ENCODE results near the gene MAP1B. TPM values are rescaled to one million over a fixed set of nuclear protein-coding genes. Genes with fewer than 3 reads are reported as not detected.

MAP1B gene
- total and polyA plus RNA-seq, 4 donors = 1.5 to 46.7 (median 16.0) TPM

DNA sequence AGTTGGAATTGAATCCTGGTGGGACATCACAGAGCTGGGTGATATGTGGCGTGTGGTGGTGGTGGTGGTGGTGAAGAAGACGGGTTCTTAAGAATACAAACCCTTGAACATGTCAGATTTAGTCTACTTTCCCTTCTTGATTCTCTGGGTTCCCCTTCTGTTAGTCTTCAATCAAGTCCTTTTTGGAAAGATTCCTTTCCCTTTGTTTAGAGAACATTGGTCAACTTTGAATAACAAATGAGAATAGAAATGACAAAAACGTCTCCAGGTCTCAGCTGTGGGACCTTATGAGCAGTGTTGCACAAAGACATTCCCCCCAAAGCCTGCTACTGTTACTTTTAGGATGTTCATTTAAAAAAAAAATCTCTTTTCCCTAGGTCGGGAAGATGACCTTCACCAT lies 46.3 kb downstream of the MAP1B start:
- TF ChIP-seq, protein P1, sequence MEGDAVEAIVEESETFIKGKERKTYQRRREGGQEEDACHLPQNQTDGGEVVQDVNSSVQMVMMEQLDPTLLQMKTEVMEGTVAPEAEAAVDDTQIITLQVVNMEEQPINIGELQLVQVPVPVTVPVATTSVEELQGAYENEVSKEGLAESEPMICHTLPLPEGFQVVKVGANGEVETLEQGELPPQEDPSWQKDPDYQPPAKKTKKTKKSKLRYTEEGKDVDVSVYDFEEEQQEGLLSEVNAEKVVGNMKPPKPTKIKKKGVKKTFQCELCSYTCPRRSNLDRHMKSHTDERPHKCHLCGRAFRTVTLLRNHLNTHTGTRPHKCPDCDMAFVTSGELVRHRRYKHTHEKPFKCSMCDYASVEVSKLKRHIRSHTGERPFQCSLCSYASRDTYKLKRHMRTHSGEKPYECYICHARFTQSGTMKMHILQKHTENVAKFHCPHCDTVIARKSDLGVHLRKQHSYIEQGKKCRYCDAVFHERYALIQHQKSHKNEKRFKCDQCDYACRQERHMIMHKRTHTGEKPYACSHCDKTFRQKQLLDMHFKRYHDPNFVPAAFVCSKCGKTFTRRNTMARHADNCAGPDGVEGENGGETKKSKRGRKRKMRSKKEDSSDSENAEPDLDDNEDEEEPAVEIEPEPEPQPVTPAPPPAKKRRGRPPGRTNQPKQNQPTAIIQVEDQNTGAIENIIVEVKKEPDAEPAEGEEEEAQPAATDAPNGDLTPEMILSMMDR (IDR thresholded peaks at IDR 0.05; ENCODE audit: control extremely low read depth, extremely low read depth) = no peak
- peaks cover 0 to 19% (median 0%) of the 10 kb centered on the region in 5 donors for H3K4me1 ChIP-seq (ENCODE audit: control insufficient read depth in 5 of 5, insufficient read depth in 5 of 5, low read length in 5 of 5)
- no peak overlapping the region for H3K4me3 ChIP-seq
- H3K9me3 ChIP-seq (ENCODE audit: control insufficient read depth in 4 of 4, insufficient read depth in 3 of 4, low read length in 3 of 4) = no peaks in the 10 kb centered on the region
- ATAC-seq (ENCODE audit: insufficient read depth, low FRiP score) = no peak
- no peak for DNase-seq
- H3K27ac ChIP-seq (ENCODE audit: low read depth in 1 of 2, low read length in 1 of 2) = no peak overlapping the region
- 87 to 92% methylated on average over 4 of the region's 4 CpGs for WGBS, 2 donors
- H3K27me3 ChIP-seq (ENCODE audit: control insufficient read depth in 3 of 3, insufficient read depth in 3 of 3, low read length in 2 of 3) = no peaks in the 10 kb centered on the region
- H3K36me3 ChIP-seq (ENCODE audit: control insufficient read depth in 4 of 4, insufficient read depth in 4 of 4, low read length in 4 of 4) = no peaks in the 10 kb centered on the region
- H3K9ac ChIP-seq (ENCODE audit: insufficient read depth in 1 of 2, low read length in 2 of 2) = no peak overlapping the region

DNA sequence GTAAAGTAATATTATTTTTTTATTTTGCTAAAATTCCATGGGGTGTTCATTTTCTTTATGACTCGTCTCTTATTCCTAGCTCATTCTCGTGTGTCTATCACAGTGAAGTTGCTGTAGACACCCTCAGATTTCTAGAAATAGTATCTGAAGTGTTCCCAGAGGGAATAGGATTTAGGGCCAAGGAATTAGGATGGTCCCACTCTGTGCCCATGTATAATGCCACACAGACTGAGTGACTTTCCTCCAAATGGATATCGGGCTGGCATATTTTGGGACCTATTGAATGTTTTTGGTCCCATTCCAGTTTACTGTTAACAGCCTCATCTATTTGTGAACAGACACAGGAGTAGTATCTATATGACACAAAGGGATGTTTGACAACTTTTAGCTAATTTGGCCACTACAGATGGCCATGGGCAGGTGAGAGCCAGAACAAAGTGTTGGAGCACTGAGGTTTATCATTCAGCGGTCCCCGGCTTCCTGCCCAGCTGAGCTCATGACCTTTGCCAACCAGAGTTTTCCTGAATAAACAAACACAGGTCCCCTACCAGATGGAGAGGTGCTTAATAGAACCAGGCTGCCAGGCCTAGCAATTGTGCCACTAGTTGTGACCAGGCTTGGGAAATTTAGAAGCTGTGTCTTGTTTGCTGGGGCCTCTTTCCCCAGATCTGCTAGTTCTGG lies 46.9 kb downstream of the MAP1B start:
- 76 to 85% methylated on average over 5 of the region's 5 CpGs for WGBS, 2 donors
- Histone ChIP-seq H3K4me3 (no peak overlapping the region), H3K36me3 (ENCODE audit: control insufficient read depth in 4 of 4, insufficient read depth in 4 of 4, low read length in 4 of 4) (no peaks in the 10 kb centered on the region), H3K27ac (ENCODE audit: low read depth in 1 of 2, low read length in 1 of 2) (no peak overlapping the region), H3K9ac (ENCODE audit: insufficient read depth in 1 of 2, low read length in 2 of 2) (no peak overlapping the region), H3K27me3 (ENCODE audit: control insufficient read depth in 3 of 3, insufficient read depth in 3 of 3, low read length in 2 of 3) (no peaks in the 10 kb centered on the region), H3K4me1 (ENCODE audit: control insufficient read depth in 5 of 5, insufficient read depth in 5 of 5, low read length in 5 of 5) (peaks cover 0 to 19% (median 0%) of the 10 kb centered on the region in 5 donors), H3K9me3 (ENCODE audit: control insufficient read depth in 4 of 4, insufficient read depth in 3 of 4, low read length in 3 of 4) (no peaks in the 10 kb centered on the region)
- no peak for ATAC-seq (ENCODE audit: insufficient read depth, low FRiP score)
- no peak for DNase-seq
- TF ChIP-seq, protein P1 (IDR thresholded peaks at IDR 0.05; ENCODE audit: control extremely low read depth, extremely low read depth) = no peak

DNA sequence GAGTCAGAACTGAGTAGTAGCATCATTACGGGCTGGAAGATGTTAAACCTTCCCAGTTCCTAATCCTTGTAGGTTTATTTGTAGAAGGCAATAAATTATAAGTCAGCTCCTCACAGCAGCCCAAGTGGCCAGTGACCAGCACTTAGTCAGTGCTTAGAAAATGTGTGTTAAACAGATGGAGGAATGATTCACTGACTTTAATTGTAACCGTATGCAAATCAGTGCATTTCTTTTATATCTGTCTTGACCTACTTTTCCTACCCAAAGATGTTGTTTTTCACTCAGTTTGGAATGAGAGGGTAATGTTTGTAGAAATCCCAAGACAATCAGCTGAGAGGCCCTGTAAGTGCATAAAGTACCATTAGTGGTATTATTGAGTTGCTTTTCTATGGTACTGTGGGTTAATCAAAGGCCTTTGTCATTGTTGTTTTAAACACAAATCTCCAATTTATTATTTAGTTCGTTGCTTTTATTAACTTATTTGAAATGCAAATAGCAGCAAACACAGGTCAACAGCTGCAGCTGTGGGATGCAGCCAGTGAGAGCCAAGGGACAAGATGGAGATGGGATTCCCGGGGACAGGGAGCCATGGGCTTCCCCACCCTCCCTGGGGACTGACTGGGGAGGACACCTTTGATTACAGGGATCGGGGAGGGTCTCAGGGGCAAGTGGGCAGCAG lies 49.8 kb downstream of the MAP1B start:
- Histone ChIP-seq H3K27ac (ENCODE audit: low read depth in 1 of 2, low read length in 1 of 2) (no peak overlapping the region), H3K27me3 (ENCODE audit: control insufficient read depth in 3 of 3, insufficient read depth in 3 of 3, low read length in 2 of 3) (no peaks in the 10 kb centered on the region), H3K9ac (ENCODE audit: insufficient read depth in 1 of 2, low read length in 2 of 2) (no peak overlapping the region), H3K4me1 (ENCODE audit: control insufficient read depth in 5 of 5, insufficient read depth in 5 of 5, low read length in 5 of 5) (peaks cover 0 to 20% (median 0%) of the 10 kb centered on the region in 5 donors), H3K36me3 (ENCODE audit: control insufficient read depth in 4 of 4, insufficient read depth in 4 of 4, low read length in 4 of 4) (no peaks in the 10 kb centered on the region), H3K9me3 (ENCODE audit: control insufficient read depth in 4 of 4, insufficient read depth in 3 of 4, low read length in 3 of 4) (no peaks in the 10 kb centered on the region), H3K4me3 (no peak overlapping the region)
- TF ChIP-seq, protein P1 (IDR thresholded peaks at IDR 0.05; ENCODE audit: control extremely low read depth, extremely low read depth) = no peak
- WGBS, 2 donors = 74 to 77% methylated on average over 5 of the region's 5 CpGs
- DNase-seq (no peak), ATAC-seq (ENCODE audit: insufficient read depth, low FRiP score) (no peak)

All from lung (tissue), 12 donors.